SK-N-SH (cell line): ENCODE results near the gene PRX. TPM values are rescaled to one million over a fixed set of nuclear protein-coding genes. Genes with fewer than 3 reads are reported as not detected.

Experiments
- CTCF ChIA-PET: fragments of 300-600, 350-600 bp; formaldehyde crosslinking; extraction: SDS; loops from one replicate; lab custom pipeline; 2021; lab: Yijun Ruan, JAX
- POLR2A ChIA-PET: fragments of 350-600 bp; sonication (Branson Sonifier 250); formaldehyde crosslinking; extraction: SDS; loops from one replicate; lab custom pipeline; 2020; ENCODE audit warnings: antibody characterized with exemption, inconsistent platforms; lab: Yijun Ruan, JAX
- DNase-seq: peaks from one replicate; pipeline ENCODE4 v3.0.0; 2012
- H2AFZ ChIP-seq: fragments of 200-600 bp; sonication (generic); 2 replicates; pipeline ENCODE4 v1.8.1; 2016; ENCODE audit warnings: antibody characterized with exemption, mild to moderate bottlenecking, low read depth
- H3F3A ChIP-seq: fragments of 200-600 bp; sonication (generic); replicated peaks from 2 replicates; pipeline ENCODE3; 2016; ENCODE audit warnings: antibody characterized with exemption, mild to moderate bottlenecking; ENCODE audit not compliant: insufficient read depth
- H3K27ac ChIP-seq, 2 experiments: fragments of 200-500 bp in 1 of 2; fragments of 200-600 bp in 1 of 2; sonication (Bioruptor generic) in 1 of 2; sonication (generic), shearing (Covaris generic) in 1 of 2; 2 replicates each; pipeline versions ENCODE4 v1.5.1 to v1.6.1; 2014 to 2016; ENCODE audit warnings: low read depth in 2 of 2, inconsistent platforms in 1 of 2, low read length in 1 of 2, mild to moderate bottlenecking in 1 of 2, mixed read lengths in 1 of 2
- H3K27me3 ChIP-seq: fragments of 200-600 bp; sonication (generic), shearing (Covaris generic); 2 replicates; pipeline ENCODE4 v1.6.1; 2016; ENCODE audit warnings: mixed run types; ENCODE audit not compliant: insufficient read depth
- H3K36me3 ChIP-seq, 2 experiments: fragments of 200-500 bp in 1 of 2; fragments of 200-600 bp in 1 of 2; sonication (Bioruptor generic) in 1 of 2; sonication (generic) in 1 of 2; replicated peaks in 1 of 2; 2 replicates each; pipeline versions ENCODE3 to v1.5.1; 2014 to 2016; ENCODE audit warnings: low read length in 1 of 2, mild to moderate bottlenecking in 1 of 2; ENCODE audit not compliant: insufficient read depth in 2 of 2, control insufficient read depth in 1 of 2
- H3K4me1 ChIP-seq, 2 experiments: fragments of 200-500 bp in 1 of 2; fragments of 200-600 bp in 1 of 2; sonication (Bioruptor generic) in 1 of 2; sonication (generic), shearing (Covaris generic) in 1 of 2; 2 replicates each; pipeline versions ENCODE4 v1.5.1 to v1.6.1; 2014 to 2016; ENCODE audit warnings: low read depth in 1 of 2, low read length in 1 of 2, mixed run types in 1 of 2; ENCODE audit not compliant: insufficient read depth in 2 of 2, control insufficient read depth in 1 of 2
- H3K4me2 ChIP-seq: fragments of 200-600 bp; sonication (generic), shearing (Covaris generic); 2 replicates; pipeline ENCODE4 v1.6.1; 2017; ENCODE audit warnings: mixed run types
- H3K4me3 ChIP-seq, 2 experiments: fragments of 200-500 bp in 1 of 2; fragments of 200-600 bp in 1 of 2; sonication (Bioruptor generic) in 1 of 2; sonication (generic), shearing (Covaris generic) in 1 of 2; 2 replicates each; pipeline versions ENCODE4 v1.5.1 to v1.8.1; 2014 to 2016; ENCODE audit warnings: low read depth in 2 of 2, inconsistent platforms in 1 of 2, low read length in 1 of 2, mild to moderate bottlenecking in 1 of 2, mixed read lengths in 1 of 2, moderate library complexity in 1 of 2
- H3K79me2 ChIP-seq: fragments of 200-600 bp; sonication (generic); 2 replicates; pipeline ENCODE4 v1.8.1; 2017; ENCODE audit warnings: mild to moderate bottlenecking; ENCODE audit not compliant: insufficient read depth
- H3K9ac ChIP-seq: fragments of 200-600 bp; sonication (generic); 2 replicates; pipeline ENCODE4 v1.6.1; 2017; ENCODE audit warnings: mixed run types
- H3K9me2 ChIP-seq: fragments of 200-600 bp; sonication (generic); 2 replicates; pipeline ENCODE4 v1.6.1; 2017; ENCODE audit warnings: mixed run types
- H3K9me3 ChIP-seq: fragments of 200-600 bp; sonication (generic); 2 replicates; pipeline ENCODE4 v1.6.1; 2017; ENCODE audit warnings: mixed run types, mild to moderate bottlenecking, moderate library complexity
- H4K20me1 ChIP-seq: fragments of 200-600 bp; sonication (generic); 2 replicates; pipeline ENCODE4 v1.6.1; 2017; ENCODE audit warnings: mild to moderate bottlenecking, mixed run types; ENCODE audit not compliant: insufficient read depth
- ELF1 ChIP-seq: IDR thresholded peaks from 2 replicates; pipeline ENCODE4 v1.4.0; 2012
- FOSL2 ChIP-seq: IDR thresholded peaks from 2 replicates; pipeline ENCODE4 v1.4.0; 2012; ENCODE audit warnings: low read depth, mild to moderate bottlenecking, moderate library complexity, borderline replicate concordance
- FOXJ3 ChIP-seq: sonication (generic); formaldehyde crosslinking; IDR thresholded peaks from 2 replicates; pipeline ENCODE4 v1.5.1; 2020; ENCODE audit warnings: mild to moderate bottlenecking, missing genetic modification reagents
- FOXM1 ChIP-seq: IDR thresholded peaks from 2 replicates; pipeline ENCODE4 v1.4.0; 2012; ENCODE audit warnings: low read depth, mild to moderate bottlenecking
- JUND ChIP-seq: IDR thresholded peaks from 2 replicates; pipeline ENCODE4 v1.4.0; 2012
- MXI1 ChIP-seq: IDR thresholded peaks from 2 replicates; pipeline ENCODE4 v1.6.1; 2012; ENCODE audit warnings: mild to moderate bottlenecking, low read depth, low read length, improper control_type of control experiment
- NFIC ChIP-seq: IDR thresholded peaks from 2 replicates; pipeline ENCODE4 v1.4.0; 2012; ENCODE audit warnings: borderline replicate concordance
- NRF1 ChIP-seq: IDR thresholded peaks from 2 replicates; pipeline ENCODE4 v1.6.1; 2012; ENCODE audit warnings: low read depth, mild to moderate bottlenecking, low read length
- TCF12 ChIP-seq: IDR thresholded peaks from 2 replicates; pipeline ENCODE4 v1.4.0; 2012
- USF2 ChIP-seq: fragments of 150-350 bp; IDR thresholded peaks from 2 replicates; pipeline ENCODE4 v1.6.1; 2017; ENCODE audit warnings: antibody characterized with exemption, low read length, low read depth, borderline replicate concordance
- WGBS: methylation state at CpG from one replicate; pipeline ENCODE4 v1.1.6; 2017; ENCODE audit warnings: low lambda C conversion rate; 5-methylcytosine and 5-hydroxymethylcytosine counted together
- polyA plus RNA-seq, 3 experiments: library from polyadenylated mRNA; depleted of rRNA; stranded (reverse); fragments of >200 nt; gene quantifications; 2 replicates each; pipeline ENCODE4 v1.2.3, GENCODE V29; 2012
- TF ChIP-seq, protein P1 (sequence below): fragments of 200-600 bp; sonication (generic); IDR thresholded peaks from 2 replicates; pipeline ENCODE4 v1.6.1; 2017; ENCODE audit warnings: antibody characterized with exemption, mild to moderate bottlenecking, moderate library complexity
- TF ChIP-seq, protein P2 (sequence below): IDR thresholded peaks from 2 replicates; pipeline ENCODE4 v1.4.0; 2012; ENCODE audit warnings: low read depth, borderline replicate concordance

PRX gene
- polyA plus RNA-seq, 1 of the 3 experiments (the other 2 are of a cell fraction), result 2.2 TPM

- TF ChIP-seq, protein P1, sequence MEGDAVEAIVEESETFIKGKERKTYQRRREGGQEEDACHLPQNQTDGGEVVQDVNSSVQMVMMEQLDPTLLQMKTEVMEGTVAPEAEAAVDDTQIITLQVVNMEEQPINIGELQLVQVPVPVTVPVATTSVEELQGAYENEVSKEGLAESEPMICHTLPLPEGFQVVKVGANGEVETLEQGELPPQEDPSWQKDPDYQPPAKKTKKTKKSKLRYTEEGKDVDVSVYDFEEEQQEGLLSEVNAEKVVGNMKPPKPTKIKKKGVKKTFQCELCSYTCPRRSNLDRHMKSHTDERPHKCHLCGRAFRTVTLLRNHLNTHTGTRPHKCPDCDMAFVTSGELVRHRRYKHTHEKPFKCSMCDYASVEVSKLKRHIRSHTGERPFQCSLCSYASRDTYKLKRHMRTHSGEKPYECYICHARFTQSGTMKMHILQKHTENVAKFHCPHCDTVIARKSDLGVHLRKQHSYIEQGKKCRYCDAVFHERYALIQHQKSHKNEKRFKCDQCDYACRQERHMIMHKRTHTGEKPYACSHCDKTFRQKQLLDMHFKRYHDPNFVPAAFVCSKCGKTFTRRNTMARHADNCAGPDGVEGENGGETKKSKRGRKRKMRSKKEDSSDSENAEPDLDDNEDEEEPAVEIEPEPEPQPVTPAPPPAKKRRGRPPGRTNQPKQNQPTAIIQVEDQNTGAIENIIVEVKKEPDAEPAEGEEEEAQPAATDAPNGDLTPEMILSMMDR, result no peak
- TF ChIP-seq MXI1, result no peak
- no peak for TF ChIP-seq NFIC
- no peak for TF ChIP-seq NRF1
- TF ChIP-seq ELF1, result no peak
Measured at GRCh38 chr19:40356681-40357595, 56.2 kb downstream of the PRX start (continued).

GRCh38 chr19:40355975-40356680 lies 57.0 kb downstream of the PRX start:
- Histone ChIP-seq H3K9ac (no peak overlapping the region), H3K4me1 (no peaks in the 10 kb centered on the region; a peak in 1 of 4 replicates), H3K9me2 (no peaks in the 10 kb centered on the region), H4K20me1 (no peaks in the 10 kb centered on the region), H3K36me3 (no peaks in the 10 kb centered on the region), H3F3A (no peaks in the 10 kb centered on the region), H3K79me2 (peaks cover 3% of the 10 kb centered on the region), H3K4me2 (no peak overlapping the region), H2AFZ (no peak overlapping the region), H3K9me3 (no peaks in the 10 kb centered on the region), H3K27me3 (no peaks in the 10 kb centered on the region), H3K27ac (no peak overlapping the region), H3K4me3 (no peak overlapping the region)
- POLR2A ChIA-PET, result no interaction called here
- WGBS, result 89% methylated on average over 9 of the region's 9 CpGs
- CTCF ChIA-PET, result no interaction called here
- no peak for DNase-seq
- no peak for TF ChIP-seq FOXM1
- no peak for TF ChIP-seq FOXJ3 (CRISPR knock-in tag)
- no peak for TF ChIP-seq USF2
- TF ChIP-seq MXI1, result no peak
- no peak for TF ChIP-seq NRF1
- TF ChIP-seq TCF12, result no peak
- no peak for TF ChIP-seq JUND
- TF ChIP-seq, protein P2, sequence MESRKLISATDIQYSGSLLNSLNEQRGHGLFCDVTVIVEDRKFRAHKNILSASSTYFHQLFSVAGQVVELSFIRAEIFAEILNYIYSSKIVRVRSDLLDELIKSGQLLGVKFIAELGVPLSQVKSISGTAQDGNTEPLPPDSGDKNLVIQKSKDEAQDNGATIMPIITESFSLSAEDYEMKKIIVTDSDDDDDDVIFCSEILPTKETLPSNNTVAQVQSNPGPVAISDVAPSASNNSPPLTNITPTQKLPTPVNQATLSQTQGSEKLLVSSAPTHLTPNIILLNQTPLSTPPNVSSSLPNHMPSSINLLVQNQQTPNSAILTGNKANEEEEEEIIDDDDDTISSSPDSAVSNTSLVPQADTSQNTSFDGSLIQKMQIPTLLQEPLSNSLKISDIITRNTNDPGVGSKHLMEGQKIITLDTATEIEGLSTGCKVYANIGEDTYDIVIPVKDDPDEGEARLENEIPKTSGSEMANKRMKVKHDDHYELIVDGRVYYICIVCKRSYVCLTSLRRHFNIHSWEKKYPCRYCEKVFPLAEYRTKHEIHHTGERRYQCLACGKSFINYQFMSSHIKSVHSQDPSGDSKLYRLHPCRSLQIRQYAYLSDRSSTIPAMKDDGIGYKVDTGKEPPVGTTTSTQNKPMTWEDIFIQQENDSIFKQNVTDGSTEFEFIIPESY, result no peak
- no peak for TF ChIP-seq FOSL2
